ENCODE results near the gene ZNF100.
"Not testable (repeated sequence)": the region's sequence is repeated elsewhere in the genome, so short reads cannot be mapped to it uniquely, and the experiment has no call there.

GRCh38 chr19:21775792-21776191 is 8.4 kb upstream of the ZNF100 start:
- not testable (repeated sequence) for TF ChIP-seq CTCF (IDR thresholded peaks at IDR 0.05 in 2 of 3, conservative IDR thresholded peaks at IDR 0.05 in 1 of 3; ENCODE audit: borderline replicate concordance in 1 of 3, insufficient read depth in 1 of 3, low read depth in 2 of 3, low read length in 2 of 3); ELF1 (IDR thresholded peaks at IDR 0.05; ENCODE audit: borderline replicate concordance, low read depth); ZBTB33 (IDR thresholded peaks at IDR 0.05; ENCODE audit: extremely low read depth, insufficient replicate concordance, low read length); TCF7L2 (IDR thresholded peaks at IDR 0.05; ENCODE audit: borderline replicate concordance, extremely low read depth, insufficient read depth, insufficient read length); EZH2 (IDR thresholded peaks at IDR 0.05)

Data from HCT116 (cell line).